ENCODE results near the gene ADNP. TPM values are rescaled to one million over a fixed set of nuclear protein-coding genes. Genes with fewer than 3 reads are reported as not detected.

The ADNP gene
- total RNA-seq, 1 donor from 2014 or later, result 22.5 TPM

GRCh38 chr20:50865114-50865513, 66.1 kb downstream of the ADNP start:
- intact Hi-C loops (cut with DNase I), result no loop called here
- Histone ChIP-seq H3K4me1 (no peaks in the 10 kb centered on the region), H3K27ac (no peak overlapping the region), H3K27me3 (no peaks in the 10 kb centered on the region), H3K36me3 (no peaks in the 10 kb centered on the region), H3K9me3 (no peaks in the 10 kb centered on the region), H3K4me3 (no peak overlapping the region)
- TF ChIP-seq CTCF (IDR thresholded peaks at IDR 0.05), result no peak
- DNase-seq (ENCODE audit: low spot score in 2 of 2), result no peak

GRCh38 chr20:50862546-50862945, 68.7 kb downstream of the ADNP start:
- DNase-seq (ENCODE audit: low spot score in 2 of 2), result no peak
- H3K36me3 ChIP-seq, result no peaks in the 10 kb centered on the region
- H3K9me3 ChIP-seq, result no peaks in the 10 kb centered on the region
- H3K27me3 ChIP-seq, result no peaks in the 10 kb centered on the region
- TF ChIP-seq CTCF (IDR thresholded peaks at IDR 0.05), result no peak
- no peaks in the 10 kb centered on the region for H3K4me1 ChIP-seq
- H3K27ac ChIP-seq, result no peak overlapping the region
- H3K4me3 ChIP-seq, result no peak overlapping the region
- intact Hi-C loops (cut with DNase I), result no loop called here

GRCh38 chr20:50861012-50861411, 70.2 kb downstream of the ADNP start:
- Histone ChIP-seq H3K36me3 (no peaks in the 10 kb centered on the region), H3K27me3 (no peaks in the 10 kb centered on the region), H3K9me3 (no peaks in the 10 kb centered on the region), H3K4me3 (no peak overlapping the region), H3K27ac (no peak overlapping the region), H3K4me1 (no peaks in the 10 kb centered on the region)
- TF ChIP-seq CTCF (IDR thresholded peaks at IDR 0.05), result no peak
- no peak for DNase-seq (ENCODE audit: low spot score in 2 of 2)
- intact Hi-C loops (cut with DNase I), result no loop called here

GRCh38 chr20:50859161-50859560, 72.1 kb downstream of the ADNP start:
- H3K36me3 ChIP-seq, result no peaks in the 10 kb centered on the region
- H3K9me3 ChIP-seq, result no peaks in the 10 kb centered on the region
- H3K27ac ChIP-seq, result no peak overlapping the region
- no peak overlapping the region for H3K4me3 ChIP-seq
- H3K27me3 ChIP-seq, result no peaks in the 10 kb centered on the region
- no peaks in the 10 kb centered on the region for H3K4me1 ChIP-seq
- no peak for TF ChIP-seq CTCF (IDR thresholded peaks at IDR 0.05)
- intact Hi-C loops (cut with DNase I), result no loop called here
- no peak for DNase-seq (ENCODE audit: low spot score in 2 of 2)

- no peak overlapping the region for H3K27ac ChIP-seq
- TF ChIP-seq CTCF (IDR thresholded peaks at IDR 0.05), result no peak
- intact Hi-C loops (cut with DNase I), result no loop called here
- no peak for DNase-seq (ENCODE audit: low spot score in 2 of 2)
- H3K36me3 ChIP-seq, result no peaks in the 10 kb centered on the region
- no peaks in the 10 kb centered on the region for H3K4me1 ChIP-seq
- no peaks in the 10 kb centered on the region for H3K9me3 ChIP-seq
- no peaks in the 10 kb centered on the region for H3K27me3 ChIP-seq
- H3K4me3 ChIP-seq, result no peak overlapping the region
These were observed 72.7 kb downstream of the ADNP start for GRCh38 chr20:50858525-50858924.

GRCh38 chr20:50857348-50857747, 73.9 kb downstream of the ADNP start:
- no peak overlapping the region for H3K4me3 ChIP-seq
- DNase-seq (ENCODE audit: low spot score in 2 of 2), result no peak
- TF ChIP-seq CTCF (IDR thresholded peaks at IDR 0.05), result no peak
- intact Hi-C loops (cut with DNase I), result no loop called here
- no peaks in the 10 kb centered on the region for H3K36me3 ChIP-seq
- no peak overlapping the region for H3K27ac ChIP-seq
- H3K9me3 ChIP-seq, result no peaks in the 10 kb centered on the region
- H3K27me3 ChIP-seq, result no peaks in the 10 kb centered on the region
- H3K4me1 ChIP-seq, result no peaks in the 10 kb centered on the region
